Measurements from ENCODE around the gene IDH3G. TPM values are rescaled to one million over a fixed set of nuclear protein-coding genes. Genes with fewer than 3 reads are reported as not detected.

IDH3G gene
- total RNA-seq = 72.7 and 76.4 TPM in 2 replicates

GRCh38 chrX:153794018-153794896 is at the start of gene IDH3G, which contains the start of gene SSR4:
Gene IDH3G (minus strand): TSS chrX:153794375. CDS start chrX:153794326, 49 bp downstream.
Gene SSR4 (plus strand): TSS chrX:153794668. CDS start chrX:153794688, 20 bp downstream.
- intact Hi-C loops (cut with micrococcal nuclease) = loop anchor here (1.0 to 5.0 kb wide), 3 partner anchors 70 to 134 kb away; partner anchors contain the start of genes ABCD1, AVPR2 and BCAP31

- intact Hi-C loops (cut with micrococcal nuclease) = no loop called here
These were observed 42.7 kb upstream of the IDH3G start for GRCh38 chrX:153836921-153837320.

- intact Hi-C loops (cut with micrococcal nuclease) = no loop called here
These were observed 38.6 kb upstream of the IDH3G start for GRCh38 chrX:153832728-153833127.

DNA sequence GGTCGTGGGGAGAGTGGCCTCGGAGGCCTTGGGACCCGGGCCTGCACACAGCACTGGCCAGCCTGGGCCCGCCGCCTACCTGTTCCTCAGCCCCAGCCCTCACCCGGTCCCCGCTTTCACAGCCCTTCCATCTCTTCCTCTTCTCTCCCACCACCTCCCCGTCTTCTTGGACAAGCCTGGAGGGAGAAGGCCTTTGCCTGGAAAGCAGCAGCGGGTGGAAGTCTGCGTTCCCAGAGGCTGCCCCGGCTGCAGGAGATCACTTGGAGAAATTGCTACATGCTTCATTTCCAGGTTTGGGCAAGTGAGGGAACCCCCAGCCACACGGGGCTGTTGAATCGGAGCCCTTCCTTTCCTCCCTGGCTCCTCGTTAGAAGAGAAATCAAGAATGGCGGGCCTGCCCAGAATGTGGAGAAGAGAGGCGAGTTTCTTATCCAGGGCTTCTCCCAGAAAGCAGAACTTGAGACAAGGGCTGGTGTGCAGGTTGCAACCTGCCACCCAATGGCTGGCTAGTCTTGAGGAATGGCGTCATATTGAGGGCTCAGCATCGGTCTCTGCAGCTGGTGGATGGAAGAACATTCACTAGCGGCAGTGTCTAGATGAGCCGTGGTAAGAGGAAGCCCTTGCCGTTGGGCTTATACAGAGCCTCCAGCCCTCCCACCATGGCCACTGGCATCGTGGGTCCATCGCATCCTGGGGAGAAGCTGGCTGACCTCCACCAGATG is 37.4 kb upstream of the IDH3G start:
- intact Hi-C loops (cut with micrococcal nuclease) = no loop called here

- intact Hi-C loops (cut with micrococcal nuclease) = no loop called here
These were observed 36.7 kb upstream of the IDH3G start for GRCh38 chrX:153830640-153831428.

DNA sequence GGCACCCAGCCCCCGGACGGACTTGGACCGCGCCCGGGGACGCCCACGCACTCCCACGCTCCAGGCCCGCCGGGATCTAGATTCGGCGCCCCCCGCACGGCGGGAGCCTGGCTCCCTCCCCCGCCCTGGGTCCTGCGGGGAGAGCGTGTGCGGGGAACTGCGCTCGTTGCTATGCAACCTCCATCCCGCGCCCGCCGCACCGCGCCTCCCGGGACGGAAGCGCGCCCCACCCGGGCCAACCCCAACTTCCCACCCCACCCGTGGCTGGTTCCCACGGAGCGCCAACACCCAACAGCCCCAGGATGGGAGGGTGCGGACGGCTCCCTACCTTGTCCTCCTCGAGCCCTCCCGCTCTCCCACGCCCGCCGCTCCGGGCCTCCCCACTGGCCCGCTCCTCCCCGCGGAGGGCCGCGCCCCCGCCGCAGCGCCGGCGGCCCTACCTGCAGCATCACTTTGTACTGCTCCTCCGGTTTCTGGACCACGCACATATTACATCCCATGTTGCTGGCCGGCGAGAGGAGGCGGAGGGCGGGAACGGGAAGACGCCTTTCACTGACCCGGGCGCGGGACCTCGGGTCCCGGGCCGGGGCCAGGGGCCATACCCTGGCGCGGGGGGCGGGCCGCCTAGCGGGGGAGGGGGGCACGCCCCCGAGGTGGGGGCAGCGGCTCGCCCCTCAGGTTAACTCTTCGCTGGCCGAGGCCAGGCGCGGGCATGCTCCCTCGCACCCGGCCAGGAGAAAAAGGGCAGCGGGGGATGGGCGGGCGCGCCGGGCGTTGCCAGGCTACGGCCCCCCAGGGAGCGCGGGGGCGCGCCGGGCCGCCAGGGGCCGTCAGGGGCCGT is 35.8 kb upstream of the IDH3G start, which contains the start of gene PDZD4:
PDZD4 (minus strand) TSS at position 746 of the 841 bp plus-strand sequence; CDS start at position 500, 246 bp downstream.
- intact Hi-C loops (cut with micrococcal nuclease) = no loop called here

- intact Hi-C loops (cut with micrococcal nuclease) = no loop called here
These were observed 35.3 kb upstream of the IDH3G start for GRCh38 chrX:153829549-153829798.

GRCh38 chrX:153828723-153829548 is 34.8 kb upstream of the IDH3G start:
- intact Hi-C loops (cut with micrococcal nuclease) = no loop called here

- intact Hi-C loops (cut with micrococcal nuclease) = no loop called here
These were observed 34.1 kb upstream of the IDH3G start for GRCh38 chrX:153828308-153828707.

DNA sequence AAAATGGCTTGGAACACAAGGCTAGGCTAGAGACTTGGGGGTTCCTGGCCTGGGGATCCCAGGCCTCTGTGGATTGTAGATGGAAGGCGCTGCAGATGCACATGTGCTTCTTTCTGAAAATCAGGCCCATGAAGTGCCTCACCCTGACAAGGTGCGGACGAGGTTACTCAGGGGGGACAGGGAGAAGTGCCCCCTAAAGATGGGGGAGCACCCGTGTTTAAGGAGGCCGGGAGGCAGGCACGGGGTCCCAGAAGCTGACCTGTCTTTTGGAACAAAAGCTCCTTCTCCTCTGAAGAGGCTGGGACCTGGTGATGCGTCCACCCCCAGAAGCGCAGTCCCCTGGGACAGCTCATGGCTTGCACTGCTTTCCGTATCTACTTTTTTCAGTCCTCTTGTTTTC is 33.7 kb upstream of the IDH3G start:
- intact Hi-C loops (cut with micrococcal nuclease) = no loop called here

GRCh38 chrX:153827016-153827415 is 32.8 kb upstream of the IDH3G start:
- intact Hi-C loops (cut with micrococcal nuclease) = no loop called here

GRCh38 chrX:153825042-153825441 is 30.9 kb upstream of the IDH3G start:
- intact Hi-C loops (cut with micrococcal nuclease) = no loop called here

DNA sequence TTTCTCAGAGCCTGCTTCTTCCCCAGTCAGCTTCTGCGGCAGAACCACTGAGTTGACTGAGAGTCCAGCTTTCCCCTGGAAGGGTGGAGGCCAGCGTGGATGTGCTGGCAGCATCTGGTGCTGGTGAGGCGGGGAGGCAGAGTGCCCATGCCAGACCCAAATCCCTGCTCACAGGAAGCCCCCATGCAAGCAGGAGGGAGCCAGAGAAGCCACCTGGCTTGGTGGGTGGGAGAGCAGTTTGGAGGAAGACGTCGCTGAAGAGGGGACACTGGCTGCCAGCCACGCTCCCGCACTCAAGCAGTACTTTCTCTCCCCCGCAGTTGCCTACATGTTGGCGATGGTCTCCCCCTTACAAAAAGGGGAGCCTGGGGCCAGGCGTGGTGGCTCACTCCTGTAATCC is 30.2 kb upstream of the IDH3G start:
- intact Hi-C loops (cut with micrococcal nuclease) = no loop called here

DNA sequence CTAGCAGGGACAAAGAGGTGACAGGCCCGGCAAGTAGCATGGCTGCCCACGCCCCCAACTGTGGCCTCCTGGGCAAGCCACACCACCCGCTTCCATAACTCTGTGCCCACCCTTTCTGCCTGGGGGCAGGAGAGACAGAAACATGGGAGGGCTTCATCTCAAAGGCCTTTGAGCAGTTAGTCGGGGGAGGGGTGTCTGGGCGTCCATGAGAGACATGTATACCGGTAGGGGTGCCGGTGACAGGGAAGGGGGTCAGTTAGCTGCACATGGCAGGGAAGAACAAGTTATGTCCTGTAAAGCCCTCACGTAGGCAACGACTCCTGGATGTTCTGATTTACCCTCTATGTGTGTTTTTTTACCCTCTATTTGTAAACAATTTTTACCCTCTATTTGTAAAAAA is 26.9 kb upstream of the IDH3G start:
- intact Hi-C loops (cut with micrococcal nuclease) = no loop called here

DNA sequence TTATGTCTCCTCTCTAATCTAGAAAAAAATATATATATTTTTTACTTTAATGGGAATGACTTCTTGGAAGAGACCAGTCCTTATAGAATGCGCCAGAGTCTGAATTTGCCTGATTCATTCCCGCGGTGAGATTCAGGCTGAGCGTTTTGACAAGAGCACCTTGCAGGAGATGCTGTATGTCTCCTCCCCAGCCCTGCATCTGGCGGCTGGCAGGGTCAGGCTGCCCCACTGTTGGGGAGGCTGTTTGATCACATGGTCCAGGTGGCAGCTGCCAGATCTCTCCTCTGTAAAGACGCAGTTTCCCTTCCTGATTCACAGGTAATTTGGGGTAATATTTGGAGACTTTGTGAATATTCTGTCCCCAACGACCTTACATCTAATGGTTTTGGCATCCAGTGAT is 26.4 kb upstream of the IDH3G start:
- intact Hi-C loops (cut with micrococcal nuclease) = no loop called here

DNA sequence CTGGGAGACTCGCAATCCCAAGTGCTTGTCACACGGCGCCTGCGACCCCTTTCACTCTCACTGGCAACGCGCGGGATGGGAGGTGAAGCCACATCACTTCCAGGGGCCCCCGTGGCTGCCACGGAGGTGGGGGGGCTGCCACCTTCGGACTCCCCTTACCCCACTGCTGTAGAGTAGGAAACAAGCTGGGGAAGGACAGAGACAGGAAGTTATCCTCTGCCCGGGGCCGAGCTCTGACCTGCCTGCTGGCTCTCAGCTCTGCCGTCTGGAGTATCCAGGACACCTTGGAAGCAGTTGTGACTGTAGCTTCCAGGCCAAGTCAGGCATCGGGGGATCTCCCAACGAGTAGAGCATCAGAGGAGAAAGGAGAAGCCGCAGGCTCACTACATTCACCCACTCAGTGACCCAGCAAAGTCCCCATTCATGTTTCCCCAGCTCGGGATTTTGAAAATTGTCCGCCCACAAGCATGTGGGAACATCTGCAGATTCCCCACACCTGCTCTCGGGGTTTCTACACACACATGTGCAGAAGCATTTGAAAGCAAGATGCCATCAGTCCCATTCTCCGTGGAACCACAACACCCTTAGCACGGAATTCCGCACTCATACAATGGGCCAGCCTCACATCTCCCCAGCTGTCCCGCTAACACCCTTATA is 25.3 kb upstream of the IDH3G start:
- intact Hi-C loops (cut with micrococcal nuclease) = loop anchor here (10.0 kb wide), 1 partner anchor 55 kb away; no protein-coding TSS in a partner anchor

DNA sequence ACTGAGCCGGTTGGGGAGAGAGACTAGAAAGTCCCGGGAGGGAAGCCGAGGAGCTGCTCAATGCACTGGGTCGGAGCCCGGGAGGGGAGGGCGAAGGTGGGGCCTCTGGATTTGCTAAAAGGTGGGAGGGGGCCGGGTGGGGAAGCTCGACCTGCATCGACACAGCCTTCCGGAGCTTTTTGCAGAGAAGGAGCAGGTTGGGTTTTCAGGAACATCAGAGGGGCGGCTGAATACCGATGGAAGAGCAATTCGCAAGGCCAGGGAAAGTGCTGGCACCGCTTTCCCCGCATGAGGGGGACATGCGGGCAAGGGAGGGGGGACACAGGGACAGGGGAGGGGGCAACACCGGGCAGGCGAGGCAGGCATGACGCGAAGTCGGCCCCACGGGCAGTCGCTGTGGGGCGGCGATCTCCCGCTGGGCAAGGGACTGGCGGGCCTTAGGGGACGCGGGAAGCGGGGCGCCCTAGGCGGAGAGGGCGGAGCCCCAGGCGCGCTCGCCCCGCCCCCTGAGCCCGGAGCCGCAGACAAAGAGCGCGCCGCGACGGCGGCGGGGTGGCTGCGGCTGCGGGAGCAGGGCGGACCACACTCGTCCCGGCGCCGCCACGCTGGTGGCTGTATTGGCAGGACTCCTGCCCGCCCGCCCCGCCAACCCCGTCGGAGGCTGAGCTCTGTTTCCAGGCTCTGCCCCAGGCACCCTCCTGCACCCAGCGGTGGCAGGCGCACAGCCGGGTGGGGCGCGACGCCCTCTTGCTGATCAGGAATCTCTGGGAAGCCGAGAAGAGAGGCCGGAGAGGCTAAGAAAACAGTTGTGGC is 24.6 kb upstream of the IDH3G start:
- intact Hi-C loops (cut with micrococcal nuclease) = loop anchor here (10.0 kb wide), 1 partner anchor 56 kb away; no protein-coding TSS in a partner anchor

DNA sequence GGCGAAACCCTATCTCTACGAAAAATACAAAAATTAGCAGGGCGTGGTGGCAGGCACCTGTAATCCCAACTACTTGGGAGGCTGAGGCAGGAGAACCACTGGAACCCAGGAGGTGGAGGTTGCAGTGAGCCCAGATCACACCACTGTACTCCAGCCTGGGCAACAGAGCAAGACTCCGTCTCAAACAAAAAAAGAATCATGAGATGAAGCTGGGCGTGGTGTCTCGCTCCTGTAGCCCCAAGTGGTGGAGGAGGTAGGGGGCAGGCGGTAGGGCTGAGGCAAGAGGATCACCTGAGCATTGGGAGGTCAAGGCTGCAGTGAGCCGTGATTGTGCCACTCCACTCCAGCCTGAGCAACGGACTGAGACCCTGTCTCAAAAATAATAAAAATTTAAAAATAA is 23.9 kb upstream of the IDH3G start:
- intact Hi-C loops (cut with micrococcal nuclease) = loop anchor here (10.0 kb wide), 1 partner anchor 57 kb away; no protein-coding TSS in a partner anchor
